A549 (cell line): ENCODE measurements around the gene GALNT7. TPM values are rescaled to one million over a fixed set of nuclear protein-coding genes. Genes with fewer than 3 reads are reported as not detected.

ENCODE experiments used
- ATAC-seq, 2 experiments: fragments of 200-7000 bp in 1 of 2; fragments of >200 bp in 1 of 2; cut with Nextera tagmentation in 1 of 2; cut with Tn5 transposase in 1 of 2; 3 replicates each; pipeline versions ENCODE4 v1.8.0 to v1.9.1; 2018 to 2020; ENCODE audit warnings: mild to moderate bottlenecking in 1 of 2, moderate library complexity in 1 of 2
- CTCF ChIA-PET: fragments of 300-600 bp; sonication (Branson Sonifier 250); formaldehyde crosslinking; extraction: SDS; loops from one replicate; lab custom pipeline; 2021; ENCODE audit warnings: antibody characterized with exemption, inconsistent platforms; lab: Yijun Ruan, JAX
- POLR2A ChIA-PET: fragments of 350-600 bp; formaldehyde crosslinking; extraction: SDS; loops from one replicate; lab custom pipeline; 2021; ENCODE audit warnings: antibody characterized with exemption, inconsistent platforms; lab: Yijun Ruan, JAX
- DNase-seq, 2 experiments: peaks; one replicate each; pipeline versions ENCODE4 v3.0.0 to v3.0.0-alpha.2; 2011 to 2016; ENCODE audit warnings: low read depth in 1 of 2, low spot score in 1 of 2
- FAIRE-seq: peaks from 2 replicates; lab custom pipeline; 2011; peaks lifted over from hg19 to GRCh38; lab: Jason Lieb, UNC
- H3K27ac ChIP-seq, 2 experiments: fragments of >200 bp; sonication (Bioruptor Twin); formaldehyde crosslinking; 3 replicates each; pipeline ENCODE4 v1.5.1; 2016 to 2017
- H3K4me1 ChIP-seq: fragments of >200 bp; sonication (Bioruptor Twin); formaldehyde crosslinking; 3 replicates; pipeline ENCODE4 v1.6.1; 2016
- H3K4me2 ChIP-seq: fragments of >200 bp; sonication (Bioruptor Twin); formaldehyde crosslinking; 3 replicates; pipeline ENCODE4 v1.6.1; 2016
- H3K4me3 ChIP-seq: fragments of >200 bp; sonication (Bioruptor Twin); formaldehyde crosslinking; 3 replicates; pipeline ENCODE4 v1.5.1; 2016
- H3K9me3 ChIP-seq: fragments of >200 bp; sonication (Bioruptor Twin); formaldehyde crosslinking; 3 replicates; pipeline ENCODE4 v1.6.1; 2016
- CBX8 ChIP-seq: fragments of 200-600 bp; sonication (generic); IDR thresholded peaks from 2 replicates; pipeline ENCODE4 v1.6.1; 2016
- CHD2 ChIP-seq: fragments of 150-350 bp; IDR thresholded peaks from 2 replicates; pipeline ENCODE4 v1.6.1; 2014; ENCODE audit warnings: low read length; ENCODE audit not compliant: partially characterized antibody
- CHD4 ChIP-seq: fragments of 200-600 bp; sonication (generic); IDR thresholded peaks from 2 replicates; pipeline ENCODE4 v1.6.1; 2016; ENCODE audit warnings: antibody characterized with exemption, mild to moderate bottlenecking, borderline replicate concordance
- E2F6 ChIP-seq: IDR thresholded peaks from 2 replicates; pipeline ENCODE4 v1.6.1; 2012; ENCODE audit warnings: low read depth, borderline replicate concordance
- EHMT2 ChIP-seq: fragments of 200-600 bp; sonication (generic); IDR thresholded peaks from 2 replicates; pipeline ENCODE4 v1.6.1; 2016; ENCODE audit warnings: antibody characterized with exemption, low read depth, mild to moderate bottlenecking, moderate library complexity
- FOSB ChIP-seq: fragments of 250-450 bp; sonication (Bioruptor Pico); IDR thresholded peaks from 2 replicates; pipeline ENCODE4 v1.5.0; 2020; ENCODE audit warnings: mild to moderate bottlenecking, moderate library complexity
- FOSL2 ChIP-seq, 2 experiments: fragments of 450-650 bp in 1 of 2; fragments of >200 bp in 1 of 2; sonication (Bioruptor Twin) in 1 of 2; formaldehyde crosslinking; IDR thresholded peaks; 2 replicates each; pipeline versions ENCODE4 v1.5.0 to v1.6.1; 2016 to 2020; ENCODE audit warnings: mild to moderate bottlenecking in 1 of 2, moderate library complexity in 1 of 2
- FOXS1 ChIP-seq: fragments of 250-450 bp; sonication (Bioruptor Pico); IDR thresholded peaks from 2 replicates; pipeline ENCODE4 v1.5.0; 2020; ENCODE audit warnings: mild to moderate bottlenecking, moderate library complexity
- GATA3 ChIP-seq: IDR thresholded peaks from 2 replicates; pipeline ENCODE4 v1.6.1; 2012; ENCODE audit warnings: borderline replicate concordance
- HES2 ChIP-seq: fragments of >200 bp; sonication (Bioruptor Twin); formaldehyde crosslinking; IDR thresholded peaks from 2 replicates; pipeline ENCODE4 v1.6.1; 2016
- HEYL ChIP-seq: fragments of 250-450 bp; sonication (Bioruptor Pico); IDR thresholded peaks from 2 replicates; pipeline ENCODE4 v1.8.0; 2021; ENCODE audit warnings: mild to moderate bottlenecking, moderate library complexity
- HMGXB4 ChIP-seq: fragments of 250-450 bp; sonication (Bioruptor Pico); IDR thresholded peaks from 2 replicates; pipeline ENCODE4 v1.5.0; 2021; ENCODE audit warnings: mild to moderate bottlenecking, moderate library complexity, borderline replicate concordance
- HOXA7 ChIP-seq: fragments of 250-450 bp; sonication (Bioruptor Pico); IDR thresholded peaks from 2 replicates; pipeline ENCODE4 v1.5.0; 2020; ENCODE audit warnings: mild to moderate bottlenecking, moderate library complexity
- HOXB13 ChIP-seq: fragments of 250-450 bp; sonication (Bioruptor Pico); IDR thresholded peaks from 2 replicates; pipeline ENCODE4 v1.5.0; 2020; ENCODE audit warnings: low read depth, mild to moderate bottlenecking, moderate library complexity
- HOXB5 ChIP-seq: fragments of 250-450 bp; sonication (Bioruptor Pico); IDR thresholded peaks from 2 replicates; pipeline ENCODE4 v1.5.0; 2020; ENCODE audit warnings: mild to moderate bottlenecking, moderate library complexity
- JUNB ChIP-seq: fragments of >200 bp; sonication (Bioruptor Twin); formaldehyde crosslinking; IDR thresholded peaks from 2 replicates; pipeline ENCODE4 v1.6.1; 2016
- KDM5A ChIP-seq: fragments of 200-600 bp; sonication (generic); IDR thresholded peaks from 2 replicates; pipeline ENCODE4 v1.6.1; 2016; ENCODE audit warnings: antibody characterized with exemption, mild to moderate bottlenecking
- MAFK ChIP-seq: fragments of 450-650 bp; IDR thresholded peaks from 2 replicates; pipeline ENCODE4 v1.6.1; 2014; ENCODE audit not compliant: partially characterized antibody
- NFE2L2 ChIP-seq: fragments of 150-350 bp; conservative IDR thresholded peaks from 2 replicates; pipeline ENCODE4 v1.6.1; 2014; ENCODE audit warnings: low read length
- NPAS2 ChIP-seq: fragments of 250-450 bp; sonication (Bioruptor Pico); IDR thresholded peaks from 2 replicates; pipeline ENCODE4 v1.8.0; 2022; ENCODE audit warnings: mild to moderate bottlenecking, moderate library complexity, borderline replicate concordance
- NR3C1 ChIP-seq: fragments of >200 bp; sonication (Bioruptor Twin); formaldehyde crosslinking; IDR thresholded peaks from 3 replicates; pipeline ENCODE4 v1.6.1; 2017
- PBX3 ChIP-seq: IDR thresholded peaks from 2 replicates; pipeline ENCODE4 v1.6.1; 2012
- PHF8 ChIP-seq: fragments of 200-600 bp; sonication (generic); IDR thresholded peaks from 2 replicates; pipeline ENCODE4 v1.6.1; 2016; ENCODE audit warnings: low read depth, mild to moderate bottlenecking, antibody characterized with exemption, moderate library complexity, borderline replicate concordance
- POLR2A ChIP-seq: IDR thresholded peaks from 2 replicates; pipeline ENCODE4 v1.6.1; 2012; ENCODE audit warnings: mild to moderate bottlenecking, low read length
- RARB ChIP-seq: fragments of 250-450 bp; sonication (Bioruptor Pico); IDR thresholded peaks from 2 replicates; pipeline ENCODE4 v1.8.0; 2021; ENCODE audit warnings: mild to moderate bottlenecking, moderate library complexity
- RCOR1 ChIP-seq: fragments of 150-350 bp; IDR thresholded peaks from 2 replicates; pipeline ENCODE4 v1.6.1; 2014; ENCODE audit warnings: antibody characterized with exemption, low read length, low read depth
- RFX5 ChIP-seq: fragments of 450-650 bp; IDR thresholded peaks from 2 replicates; pipeline ENCODE4 v1.7.1; 2014; ENCODE audit warnings: antibody characterized with exemption, mild to moderate bottlenecking, moderate library complexity
- RNF2 ChIP-seq: fragments of 200-600 bp; sonication (generic); IDR thresholded peaks from 2 replicates; pipeline ENCODE4 v1.6.1; 2016; ENCODE audit warnings: low read depth, mild to moderate bottlenecking, antibody characterized with exemption, moderate library complexity, borderline replicate concordance
- SMC3 ChIP-seq: fragments of >200 bp; sonication (Bioruptor Twin); formaldehyde crosslinking; IDR thresholded peaks from 3 replicates; pipeline ENCODE4 v1.6.1; 2018; ENCODE audit warnings: inconsistent platforms
- SREBF2 ChIP-seq: fragments of 450-650 bp; IDR thresholded peaks from 2 replicates; pipeline ENCODE4 v1.6.1; 2014; ENCODE audit warnings: mild to moderate bottlenecking, moderate library complexity
- TFCP2L1 ChIP-seq: fragments of 250-450 bp; sonication (Bioruptor Pico); IDR thresholded peaks from 2 replicates; pipeline ENCODE4 v1.5.0; 2021; ENCODE audit warnings: mild to moderate bottlenecking
- TP53 ChIP-seq: fragments of 250-450 bp; sonication (Bioruptor Pico); IDR thresholded peaks from 2 replicates; pipeline ENCODE4 v1.5.0; 2021; ENCODE audit warnings: mild to moderate bottlenecking, moderate library complexity
- ZFP36 ChIP-seq: fragments of 450-650 bp; IDR thresholded peaks from 2 replicates; pipeline ENCODE4 v1.6.1; 2014; ENCODE audit warnings: borderline replicate concordance; ENCODE audit not compliant: partially characterized antibody
- WGBS: methylation state at CpG from one replicate; pipeline ENCODE4 v1.1.6; 2017; ENCODE audit errors: missing lambda C conversion rate; 5-methylcytosine and 5-hydroxymethylcytosine counted together
- polyA plus RNA-seq, 4 experiments: library from polyadenylated mRNA; depleted of rRNA in 3 of 4; stranded (reverse); fragments of >200 nt; fragmentation: RNase III in 1 of 4; extraction: RNeasy Plus Mini Kit Qiagen cat#74134 plus additional on column Dnase treatment in 1 of 4; gene quantifications; 2 replicates in 3 of 4; 3 replicates in 1 of 4; pipeline ENCODE4 v1.2.3, GENCODE V29; 2011 to 2017

The GALNT7 gene
- polyA plus RNA-seq, 2 of the 4 experiments (the other 2 are of a cell fraction): 28.8 to 63.6 TPM

GRCh38 chr4:173237152-173237551 is 68.5 kb downstream of the GALNT7 start (continued):
- TF ChIP-seq HMGXB4: no peak
- no peak for TF ChIP-seq NPAS2
- no peak for TF ChIP-seq HES2
- TF ChIP-seq TP53 (CRISPR knock-in tag): no peak

- CTCF ChIA-PET: interaction anchor here (0.7 kb wide), 1 partner anchor 206 kb away, joined by 3 read pairs; no protein-coding TSS in a partner anchor
- TF ChIP-seq NFE2L2: no peak
- no peak for TF ChIP-seq POLR2A
- TF ChIP-seq NR3C1: no peak
- no peak for TF ChIP-seq PBX3
- no peak for TF ChIP-seq RARB (CRISPR knock-in tag)
- no peak for TF ChIP-seq HOXB13
- no peak for TF ChIP-seq SREBF2
- TF ChIP-seq CHD4: no peak
- no peak for TF ChIP-seq GATA3
- no peak for TF ChIP-seq NPAS2
- no peak for TF ChIP-seq E2F6
- TF ChIP-seq PHF8: no peak
- no peak for TF ChIP-seq FOXS1
- no peak for TF ChIP-seq CBX8
- Histone ChIP-seq H3K4me3 (no peak overlapping the region), H3K9me3 (no peaks in the 10 kb centered on the region), H3K27ac (no peak overlapping the region), H3K4me2 (no peak overlapping the region), H3K4me1 (peaks cover 31% of the 10 kb centered on the region)
- DNase-seq (no peak), FAIRE-seq (no peak), ATAC-seq (no peak)
- POLR2A ChIA-PET: no interaction called here
- 90% methylated on average over 2 of the region's 2 CpGs for WGBS
Measured at GRCh38 chr4:173237762-173238161, 69.2 kb downstream of the GALNT7 start.

GRCh38 chr4:173240696-173241095 is 72.1 kb downstream of the GALNT7 start:
- CTCF ChIA-PET: interaction anchor here (0.6 to 1.6 kb wide), 2 partner anchors 216 to 930 kb away, joined by 3 to 5 read pairs; no protein-coding TSS in a partner anchor
- DNase-seq (no peak), ATAC-seq (no peak), FAIRE-seq (no peak)
- H3K9me3 ChIP-seq: no peaks in the 10 kb centered on the region
- TF ChIP-seq HOXA7 (CRISPR knock-in tag): no peak
- TF ChIP-seq KDM5A: no peak
- TF ChIP-seq RFX5: no peak
- TF ChIP-seq MAFK: no peak
- TF ChIP-seq SREBF2: no peak
- TF ChIP-seq JUNB: no peak
- TF ChIP-seq SMC3: no peak
- no peak for TF ChIP-seq RNF2
- no peak for TF ChIP-seq PBX3
- no peak for TF ChIP-seq TFCP2L1 (CRISPR knock-in tag)
- TF ChIP-seq FOSL2 (IDR thresholded peaks at IDR 0.05): no peak
- TF ChIP-seq FOSL2 (CRISPR knock-in tag; IDR thresholded peaks at IDR 0.05): no peak
- TF ChIP-seq HOXB5 (CRISPR knock-in tag): no peak
- TF ChIP-seq EHMT2: no peak
- no peak for TF ChIP-seq RCOR1
- no peak for TF ChIP-seq ZFP36
- TF ChIP-seq HEYL: no peak
- TF ChIP-seq CHD2: no peak
- no peak for TF ChIP-seq CBX8
- no peak for TF ChIP-seq FOSB (CRISPR knock-in tag)
- H3K27ac ChIP-seq: no peak overlapping the region
- H3K4me1 ChIP-seq: peaks cover 46% of the 10 kb centered on the region
- H3K4me2 ChIP-seq: no peak overlapping the region
- POLR2A ChIA-PET: interaction anchor here (0.6 kb wide), 2 partner anchors 70 to 252 kb away, joined by 3 to 4 read pairs; no protein-coding TSS in a partner anchor
- no peak overlapping the region for H3K4me3 ChIP-seq
